HuH-7.5 (cell line): ENCODE measurements around the gene SETD1A.
"Not testable (repeated sequence)": the region's sequence is repeated elsewhere in the genome, so short reads cannot be mapped to it uniquely, and the experiment has no call there.

ENCODE experiments used
- DNase-seq: peaks from one replicate; pipeline ENCODE4 v3.0.0; 2011; ENCODE audit warnings: low spot score

SETD1A gene

GRCh38 chr16:30929167-30929566, 28.4 kb upstream of the SETD1A start:
- no peak for DNase-seq

DNA sequence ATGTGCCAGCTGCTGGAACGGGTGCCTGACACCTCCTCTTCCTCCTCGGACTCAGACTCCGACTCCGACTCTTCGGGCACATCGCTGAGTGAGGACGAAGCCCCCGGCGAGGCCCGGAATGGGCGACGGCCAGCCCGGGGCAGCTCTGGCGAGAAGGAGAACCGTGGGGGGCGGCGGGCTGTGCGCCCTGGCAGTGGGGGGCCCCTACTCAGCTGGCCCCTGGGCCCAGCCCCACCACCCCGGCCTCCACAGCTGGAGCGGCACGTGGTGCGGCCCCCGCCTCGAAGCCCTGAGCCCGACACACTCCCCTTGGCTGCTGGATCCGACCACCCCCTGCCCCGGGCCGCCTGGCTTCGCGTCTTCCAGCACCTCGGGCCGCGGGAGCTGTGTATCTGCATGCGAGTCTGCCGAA, 27.4 kb upstream of the SETD1A start:
- DNase-seq: no peak

DNA sequence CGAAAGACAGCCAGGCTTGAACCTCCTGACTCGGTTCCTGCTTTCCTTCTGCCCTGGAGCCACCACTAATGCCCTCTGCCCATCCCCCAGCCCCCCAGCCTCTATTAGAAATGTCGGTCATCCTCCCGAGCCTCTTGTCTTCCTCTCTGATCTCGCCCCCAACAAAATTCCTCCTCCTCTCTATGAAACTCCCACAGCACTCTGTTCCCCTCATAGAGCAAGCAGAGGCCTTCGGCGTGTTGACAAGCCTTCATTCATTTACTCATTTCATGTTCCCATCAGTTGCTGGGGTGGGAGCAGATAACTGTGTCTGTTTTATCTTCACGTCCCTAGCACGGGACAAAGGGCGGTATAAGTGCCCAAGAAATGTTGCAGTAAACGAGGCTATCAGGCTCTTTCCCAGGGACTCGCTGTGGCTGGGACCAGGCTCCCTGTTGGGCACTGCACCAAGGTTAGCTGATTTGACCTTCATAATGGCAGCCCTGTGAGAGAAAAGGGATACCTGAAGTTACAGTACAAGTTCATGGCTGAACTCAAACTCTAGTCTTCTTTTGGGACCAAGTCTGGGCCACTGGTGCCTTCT, 26.4 kb upstream of the SETD1A start:
- no peak for DNase-seq

DNA sequence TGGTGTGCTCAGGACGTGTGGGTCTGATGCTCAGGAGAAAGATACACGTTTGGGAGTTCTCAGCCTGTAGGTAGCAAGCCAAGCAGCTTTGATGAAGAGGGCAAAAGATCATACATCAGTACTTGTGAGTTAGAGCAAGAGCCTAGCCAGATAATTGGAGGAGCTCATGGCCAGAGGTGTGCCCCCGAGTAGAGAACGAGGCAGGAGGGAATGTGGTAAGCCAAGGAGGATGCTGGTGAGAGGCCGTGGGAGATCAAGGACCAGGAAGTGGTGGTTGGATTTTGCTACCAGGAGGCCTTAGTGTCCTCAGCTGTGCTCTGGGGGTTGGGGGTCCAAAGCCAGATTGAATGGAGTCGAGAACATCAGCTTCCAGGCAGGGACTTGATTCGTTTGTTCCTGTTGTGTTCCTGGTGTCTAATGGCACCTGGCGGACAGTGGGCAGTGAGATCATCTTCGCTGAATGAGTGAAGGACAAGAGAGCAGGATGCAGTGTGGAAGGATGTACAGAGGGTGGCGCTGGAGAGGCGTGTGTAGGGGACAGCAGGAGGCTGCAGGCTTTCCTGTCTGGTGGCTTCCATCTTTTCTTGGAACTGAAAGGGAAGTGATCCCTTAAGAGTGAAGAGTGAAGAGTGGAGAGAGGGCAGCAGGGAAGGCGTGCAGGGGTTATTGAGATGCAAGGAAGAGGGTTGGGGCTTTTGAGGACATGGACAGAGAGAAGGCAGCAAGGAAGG, 22.6 kb upstream of the SETD1A start:
- no peak for DNase-seq

DNA sequence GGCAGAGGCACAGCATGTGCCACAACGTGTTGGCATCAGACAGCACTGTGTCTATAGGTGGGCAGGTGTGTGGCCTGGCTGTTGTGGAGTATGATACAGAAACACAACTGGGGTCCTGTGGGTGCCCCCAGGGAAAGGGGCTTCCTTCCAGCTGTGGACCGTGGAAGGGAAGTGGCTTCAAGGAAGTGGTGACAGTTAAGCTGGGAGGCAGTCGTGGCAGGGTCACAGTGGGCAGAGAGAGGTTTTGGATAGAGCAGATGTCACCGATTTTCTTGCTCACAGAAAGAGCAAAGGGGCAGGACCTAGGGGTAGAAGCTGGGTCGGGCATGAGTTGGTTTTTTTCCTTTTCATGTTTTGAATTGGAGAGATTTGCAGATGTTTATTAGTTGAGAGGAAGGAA, 19.9 kb upstream of the SETD1A start:
- no peak for DNase-seq

GRCh38 chr16:30939571-30939970, 18.0 kb upstream of the SETD1A start:
- not testable (repeated sequence) for DNase-seq

DNA sequence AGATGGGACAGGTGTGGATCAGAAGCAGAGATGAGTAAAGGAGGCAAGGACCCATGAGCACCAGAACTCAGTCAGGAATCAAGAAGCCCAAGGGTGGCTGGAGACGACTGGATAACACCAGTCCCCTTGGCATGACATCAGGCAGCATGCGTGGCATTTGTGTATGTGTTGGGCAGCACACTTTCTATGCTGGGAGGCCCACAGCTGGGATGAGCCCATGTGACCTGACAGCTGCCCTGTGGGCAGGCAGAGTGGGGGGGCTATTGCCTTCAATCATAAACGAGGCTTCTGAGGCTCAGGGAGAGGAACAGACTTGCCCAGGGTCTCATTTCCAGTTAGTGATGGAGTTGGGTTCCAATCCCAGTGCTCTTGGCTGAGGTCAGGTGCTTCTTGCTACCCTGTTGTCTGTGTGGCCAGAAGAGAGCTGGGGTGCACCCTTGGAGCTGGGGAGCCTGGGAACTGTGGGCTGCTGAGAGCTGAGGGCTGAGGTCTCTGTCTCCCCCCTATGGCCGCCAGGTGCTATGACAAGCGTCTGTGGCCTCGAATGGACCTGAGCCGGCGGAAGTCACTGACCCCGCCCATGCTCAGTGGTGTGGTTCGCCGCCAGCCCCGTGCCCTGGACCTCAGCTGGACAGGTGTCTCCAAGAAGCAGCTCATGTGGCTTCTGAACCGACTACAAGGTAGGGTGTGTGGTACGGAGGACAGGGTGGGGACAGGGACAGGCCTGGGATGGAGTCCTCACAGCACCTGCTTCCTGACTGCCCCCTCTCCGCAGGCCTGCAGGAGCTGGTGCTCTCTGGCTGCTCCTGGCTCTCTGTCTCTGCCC, 15.7 kb upstream of the SETD1A start:
- DNase-seq: peak; percentile 88

GRCh38 chr16:30942426-30942806, 15.1 kb upstream of the SETD1A start:
- DNase-seq: no peak

DNA sequence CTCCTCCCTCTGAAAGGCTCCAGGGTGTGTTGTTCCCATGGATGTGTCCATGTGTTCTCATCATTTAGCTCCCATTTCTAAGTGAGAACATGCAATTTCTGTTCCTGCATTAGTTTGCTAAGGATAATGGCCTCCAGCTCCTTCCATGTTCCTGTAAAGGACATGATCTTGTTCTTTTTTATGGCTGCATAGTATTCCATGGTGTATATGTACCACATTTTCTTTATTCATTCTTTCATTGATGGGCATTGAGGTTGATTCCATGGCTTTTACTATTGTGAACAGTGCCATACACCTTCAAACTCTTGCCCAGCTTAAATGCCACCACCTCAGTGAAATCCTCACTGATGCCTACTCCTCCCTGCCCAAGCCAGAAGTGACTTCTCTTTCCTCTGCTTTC, 13.2 kb upstream of the SETD1A start:
- DNase-seq: no peak

DNA sequence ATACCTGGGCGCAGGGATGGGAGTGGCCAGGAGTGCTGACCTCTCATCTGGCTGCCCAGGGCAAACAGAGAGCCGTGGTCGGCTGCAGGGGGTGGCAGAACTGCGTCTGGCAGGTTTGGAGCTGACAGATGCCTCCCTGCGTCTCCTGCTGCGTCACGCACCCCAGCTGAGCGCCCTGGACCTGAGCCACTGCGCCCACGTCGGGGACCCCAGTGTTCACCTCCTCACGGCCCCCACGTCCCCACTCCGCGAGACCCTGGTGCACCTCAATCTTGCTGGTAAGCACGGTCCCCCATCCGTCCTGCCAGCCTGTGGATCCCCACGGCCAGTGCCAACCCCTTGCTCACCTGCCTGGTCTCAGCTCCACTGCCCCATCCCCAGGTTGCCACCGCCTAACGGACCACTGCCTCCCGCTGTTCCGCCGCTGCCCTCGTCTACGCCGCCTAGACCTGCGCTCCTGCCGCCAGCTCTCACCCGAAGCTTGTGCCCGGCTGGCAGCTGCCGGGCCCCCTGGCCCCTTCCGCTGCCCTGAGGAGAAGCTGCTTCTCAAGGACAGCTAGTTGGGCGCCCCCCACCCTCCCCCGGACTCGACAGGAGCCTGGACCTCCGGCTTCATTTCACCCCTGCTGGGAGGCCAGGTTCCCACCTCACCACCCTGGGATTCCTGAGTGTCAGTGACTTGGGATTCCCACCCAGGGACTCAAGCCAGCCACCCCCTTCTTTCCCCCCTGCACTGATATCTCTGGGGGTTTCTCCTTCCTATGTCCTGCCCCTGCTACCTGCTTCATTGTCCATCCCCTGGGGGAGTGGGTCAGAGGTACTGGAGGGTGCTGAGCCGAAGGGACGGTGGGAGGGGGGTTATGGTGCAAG, 10.6 kb upstream of the SETD1A start:
- no peak for DNase-seq

GRCh38 chr16:30947541-30947858, 10.1 kb upstream of the SETD1A start:
- no peak for DNase-seq

- peak; percentile 47 for DNase-seq
These were observed 9.5 kb upstream of the SETD1A start for GRCh38 chr16:30947859-30948666.

DNA sequence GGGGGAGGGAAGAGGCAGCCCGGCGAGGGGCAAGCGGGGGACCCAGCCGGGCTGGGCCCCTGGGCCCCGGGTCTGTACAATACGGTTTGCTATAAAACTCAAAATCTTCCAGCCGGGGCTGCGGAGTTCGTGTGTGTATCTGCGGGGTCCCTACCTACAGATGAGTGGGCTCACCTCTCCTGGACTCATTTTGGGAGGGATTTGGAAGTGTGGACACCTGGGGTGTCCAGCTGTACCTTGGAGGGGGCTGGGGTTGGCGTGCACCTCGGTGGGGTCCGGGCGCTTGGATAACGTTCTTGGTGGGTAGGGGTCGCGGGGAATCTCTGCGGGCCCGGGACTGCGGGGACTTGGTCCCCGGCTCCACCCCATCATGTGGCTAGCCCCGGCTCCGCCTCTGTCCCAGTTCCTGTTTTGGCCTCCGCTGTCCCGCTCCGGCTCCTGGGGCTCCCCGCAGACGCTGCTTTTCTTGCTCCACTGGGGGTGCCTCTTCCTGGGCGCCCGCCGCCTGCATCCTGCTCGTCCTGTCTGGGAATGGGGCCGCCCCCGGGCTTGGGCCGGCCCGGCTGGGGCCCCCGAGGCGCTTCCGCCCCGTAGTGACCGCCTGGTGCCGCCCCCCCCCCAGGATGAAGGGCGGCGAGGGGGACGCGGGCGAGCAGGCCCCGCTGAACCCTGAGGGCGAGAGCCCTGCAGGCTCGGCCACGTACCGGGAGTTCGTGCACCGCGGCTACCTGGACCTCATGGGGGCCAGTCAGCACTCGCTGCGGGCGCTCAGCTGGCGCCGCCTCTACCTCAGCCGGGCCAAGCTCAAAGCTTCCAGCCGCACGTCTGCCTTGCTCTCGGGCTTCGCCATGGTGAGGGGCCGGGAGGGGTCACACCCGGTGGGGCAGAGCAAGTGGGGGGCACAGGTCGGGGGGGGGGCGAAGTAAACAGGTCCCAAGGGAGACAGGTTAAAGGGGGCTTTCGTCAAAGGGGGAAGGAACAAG, 8.6 kb upstream of the SETD1A start, which contains the start of gene ORAI3:
Gene ORAI3, plus strand, starts transcription at position 402 of the 983 bp plus-strand sequence. Its CDS starts 222 bp downstream, at position 624.
- DNase-seq: no peak

- no peak for DNase-seq
These were observed 7.7 kb upstream of the SETD1A start for GRCh38 chr16:30949650-30950515.

DNA sequence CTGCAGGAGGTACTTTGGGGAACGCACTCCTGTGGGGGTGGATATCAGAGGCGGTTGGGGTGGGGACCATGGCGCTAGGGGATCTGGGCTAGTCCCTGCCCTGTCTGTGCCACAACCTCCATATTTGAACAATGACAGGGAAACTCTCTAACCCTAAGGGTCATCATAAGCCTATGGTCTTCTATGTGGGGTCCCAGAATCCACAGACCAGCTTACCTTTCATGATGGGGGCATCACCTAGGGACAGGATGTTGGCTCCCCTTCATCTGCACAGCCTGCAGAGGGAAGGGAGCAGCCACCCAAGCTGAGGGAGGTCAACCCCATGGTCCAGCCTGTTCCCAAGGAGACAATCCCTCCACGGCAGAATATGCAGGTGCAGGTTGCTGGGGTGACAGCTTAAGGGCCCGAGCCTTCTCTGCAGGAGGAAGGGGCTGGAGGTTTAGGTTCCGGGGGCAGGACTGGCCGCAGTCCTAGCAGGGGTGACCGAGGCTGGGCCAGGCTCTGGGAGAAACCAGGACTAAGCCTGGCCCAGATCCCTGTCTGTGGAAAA, 7.0 kb upstream of the SETD1A start:
- no peak for DNase-seq

GRCh38 chr16:30951193-30951592, 6.4 kb upstream of the SETD1A start:
- DNase-seq: no peak

DNA sequence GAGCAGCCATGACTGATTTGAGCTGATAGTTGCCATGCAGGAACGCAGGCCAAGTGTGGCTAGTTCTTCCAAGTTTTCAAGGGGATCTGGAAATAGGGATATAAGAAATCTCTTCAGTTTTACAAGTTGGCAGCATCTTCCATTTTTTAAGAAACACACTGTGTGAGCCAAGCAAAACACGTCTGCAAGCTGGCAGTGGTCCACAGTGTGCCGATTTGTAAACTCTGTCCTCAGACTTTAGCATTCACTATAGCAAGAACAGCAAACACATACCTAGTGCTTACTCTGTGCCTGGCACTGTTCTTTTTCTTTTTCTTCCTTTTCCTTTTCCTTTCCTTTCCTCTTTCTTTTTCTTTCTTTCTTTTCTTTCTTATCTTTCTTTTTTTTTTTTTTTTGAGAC, 5.8 kb upstream of the SETD1A start:
- no peak for DNase-seq

DNA sequence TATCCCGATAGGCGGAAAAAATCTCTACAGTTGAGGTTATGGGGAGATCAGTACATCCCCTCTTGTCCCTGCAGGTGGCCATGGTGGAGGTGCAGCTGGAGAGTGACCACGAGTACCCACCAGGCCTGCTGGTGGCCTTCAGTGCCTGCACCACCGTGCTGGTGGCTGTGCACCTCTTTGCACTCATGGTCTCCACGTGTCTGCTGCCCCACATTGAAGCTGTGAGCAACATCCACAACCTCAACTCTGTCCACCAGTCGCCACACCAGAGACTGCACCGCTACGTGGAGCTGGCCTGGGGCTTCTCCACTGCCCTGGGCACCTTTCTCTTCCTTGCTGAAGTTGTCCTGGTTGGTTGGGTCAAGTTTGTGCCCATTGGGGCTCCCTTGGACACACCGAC, 4.4 kb upstream of the SETD1A start:
- DNase-seq: no peak
